Right atrium auricular region (tissue), 2 donors: ENCODE data around the gene TRIM7. TPM values are rescaled to one million over a fixed set of nuclear protein-coding genes. Genes with fewer than 3 reads are reported as not detected.

Experiments
- DNase-seq: peaks from one replicate; pipeline ENCODE4 v3.0.0-alpha.2; 2019; ENCODE audit warnings: low spot score
- H3K27ac ChIP-seq, 2 donors: fragments of 200-600 bp; sonication (generic); 1 replicate in 1 of 2; 2 replicates in 1 of 2; pipeline ENCODE4 v1.5.1; 2016 to 2019
- H3K27me3 ChIP-seq, 2 donors: fragments of 200-600 bp; sonication (generic); one replicate each; pipeline versions ENCODE4 v1.5.1 to v1.6.0; 2017 to 2019
- H3K36me3 ChIP-seq: fragments of 200-600 bp; sonication (generic); one replicate; pipeline ENCODE4 v1.5.1; 2016
- H3K4me1 ChIP-seq, 2 donors: fragments of 200-600 bp; sonication (generic); one replicate each; pipeline versions ENCODE4 v1.5.1 to v1.6.0; 2017 to 2019
- H3K4me3 ChIP-seq, 2 donors: fragments of 200-600 bp; sonication (generic); 1 replicate in 1 of 2; 2 replicates in 1 of 2; pipeline ENCODE4 v1.5.1; 2017 to 2019; ENCODE audit warnings: mild to moderate bottlenecking in 1 of 2, moderate library complexity in 1 of 2
- H3K9me3 ChIP-seq, 2 donors: fragments of 200-600 bp; sonication (generic); one replicate each; pipeline ENCODE4 v1.5.1; 2019
- total RNA-seq, 2 donors: library from RNA; depleted of rRNA; stranded (reverse); fragments of >200 nt; gene quantifications; one replicate each; pipeline ENCODE4 v1.1.0, GENCODE V29; 2016
- TF ChIP-seq, protein P1 (sequence below), 2 donors: fragments of 200-600 bp; sonication (generic); IDR thresholded peaks; one replicate each; pipeline ENCODE4 v1.5.1; 2019; ENCODE audit warnings: antibody characterized with exemption in 2 of 2

TRIM7 gene
- total RNA-seq, result 1 to 10 TPM; 4.1 to 7.7 TPM

DNA sequence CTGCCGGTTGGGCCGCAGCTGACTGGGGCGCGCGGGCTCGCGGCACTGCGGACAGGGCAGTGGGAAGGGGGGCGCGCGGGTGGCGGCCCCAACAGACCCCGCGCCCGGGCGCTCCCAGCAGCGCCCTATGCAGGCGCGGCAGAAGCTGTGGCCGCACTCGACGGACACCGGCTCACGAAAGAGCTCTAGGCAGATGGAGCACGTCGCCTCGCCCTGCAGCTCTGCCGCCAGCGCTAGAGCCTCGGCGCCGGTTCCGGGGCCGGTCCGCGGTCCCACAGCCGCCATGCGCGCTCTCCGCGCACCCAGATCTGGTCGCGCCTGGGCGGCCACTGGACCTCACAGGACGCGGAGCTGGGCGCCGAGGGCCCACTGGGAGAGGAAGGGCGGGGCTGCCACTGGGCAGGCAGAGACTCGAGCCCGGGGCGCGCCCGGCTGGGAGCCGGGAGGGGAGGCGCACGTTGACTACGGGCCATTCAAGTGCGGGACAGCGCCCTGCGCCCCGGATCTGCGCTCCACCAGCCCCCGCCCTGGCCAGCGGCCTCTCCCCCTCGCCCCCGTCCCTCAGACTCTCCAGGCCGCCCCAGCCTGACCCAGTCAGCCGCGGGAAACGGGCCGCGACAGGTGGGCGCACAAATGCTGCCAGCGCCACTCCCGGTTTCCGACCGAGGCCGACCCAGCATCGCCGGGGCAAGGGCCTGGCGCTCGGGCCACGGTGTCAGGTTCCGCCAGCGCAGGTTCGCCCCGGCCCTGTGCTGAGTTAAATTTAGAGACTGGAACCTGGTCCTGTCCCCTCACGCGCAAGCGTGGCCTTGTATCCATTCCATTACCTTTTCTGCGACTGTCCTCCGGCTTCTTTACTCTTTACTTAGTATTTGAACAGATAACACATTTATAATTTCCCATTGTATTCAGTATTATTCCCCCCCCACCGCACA is at the start of gene TRIM7:
Gene TRIM7 (minus strand): TSS at position 371 of the 935 bp plus-strand sequence. CDS start 86 bp downstream, at position 285.
- Histone ChIP-seq H3K4me3 (peak within 1 kb of the TSS; percentile 73 to 76), H3K36me3 (no peaks in the 10 kb centered on the region), H3K4me1 (peaks cover 0 to 28% of the 10 kb centered on the region in 2 donors), H3K27ac (peak within 1 kb of the TSS; percentile 87 to 88), H3K27me3 (no peaks in the 10 kb centered on the region), H3K9me3 (no peaks in the 10 kb centered on the region)
- TF ChIP-seq, protein P1, sequence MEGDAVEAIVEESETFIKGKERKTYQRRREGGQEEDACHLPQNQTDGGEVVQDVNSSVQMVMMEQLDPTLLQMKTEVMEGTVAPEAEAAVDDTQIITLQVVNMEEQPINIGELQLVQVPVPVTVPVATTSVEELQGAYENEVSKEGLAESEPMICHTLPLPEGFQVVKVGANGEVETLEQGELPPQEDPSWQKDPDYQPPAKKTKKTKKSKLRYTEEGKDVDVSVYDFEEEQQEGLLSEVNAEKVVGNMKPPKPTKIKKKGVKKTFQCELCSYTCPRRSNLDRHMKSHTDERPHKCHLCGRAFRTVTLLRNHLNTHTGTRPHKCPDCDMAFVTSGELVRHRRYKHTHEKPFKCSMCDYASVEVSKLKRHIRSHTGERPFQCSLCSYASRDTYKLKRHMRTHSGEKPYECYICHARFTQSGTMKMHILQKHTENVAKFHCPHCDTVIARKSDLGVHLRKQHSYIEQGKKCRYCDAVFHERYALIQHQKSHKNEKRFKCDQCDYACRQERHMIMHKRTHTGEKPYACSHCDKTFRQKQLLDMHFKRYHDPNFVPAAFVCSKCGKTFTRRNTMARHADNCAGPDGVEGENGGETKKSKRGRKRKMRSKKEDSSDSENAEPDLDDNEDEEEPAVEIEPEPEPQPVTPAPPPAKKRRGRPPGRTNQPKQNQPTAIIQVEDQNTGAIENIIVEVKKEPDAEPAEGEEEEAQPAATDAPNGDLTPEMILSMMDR (IDR thresholded peaks at IDR 0.05), result no peak
- no peak for DNase-seq

DNA sequence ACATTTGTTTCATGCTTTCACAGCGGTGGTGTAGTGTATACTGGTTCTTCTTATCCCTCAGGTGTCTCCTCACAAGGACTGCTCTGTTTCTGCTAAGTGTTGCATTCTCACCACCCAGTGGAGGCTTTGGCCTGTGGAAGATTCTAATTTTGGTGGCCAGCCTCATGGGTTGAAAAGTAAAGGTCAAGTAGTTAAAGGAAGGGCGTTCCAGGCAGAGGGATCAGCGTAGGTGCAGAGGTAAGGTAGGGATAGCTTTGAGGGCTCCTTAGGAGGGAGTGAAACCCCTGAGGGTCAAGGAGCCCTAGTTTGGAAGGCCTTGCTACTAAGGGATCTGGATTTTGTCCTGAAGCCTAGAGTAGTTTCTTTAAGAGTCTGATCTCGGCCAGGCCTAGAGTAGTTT is 43.3 kb upstream of the TRIM7 start:
- Histone ChIP-seq H3K9me3 (no peaks in the 10 kb centered on the region), H3K27me3 (no peaks in the 10 kb centered on the region), H3K4me3 (peak overlapping the region; percentile 73 to 82), H3K4me1 (peaks cover 0 to 71% of the 10 kb centered on the region in 2 donors), H3K27ac (peak overlapping the region; percentile 94 to 99), H3K36me3 (peaks cover 12% of the 10 kb centered on the region)
- TF ChIP-seq, protein P1 (IDR thresholded peaks at IDR 0.05), result no peak
- DNase-seq, result no peak

DNA sequence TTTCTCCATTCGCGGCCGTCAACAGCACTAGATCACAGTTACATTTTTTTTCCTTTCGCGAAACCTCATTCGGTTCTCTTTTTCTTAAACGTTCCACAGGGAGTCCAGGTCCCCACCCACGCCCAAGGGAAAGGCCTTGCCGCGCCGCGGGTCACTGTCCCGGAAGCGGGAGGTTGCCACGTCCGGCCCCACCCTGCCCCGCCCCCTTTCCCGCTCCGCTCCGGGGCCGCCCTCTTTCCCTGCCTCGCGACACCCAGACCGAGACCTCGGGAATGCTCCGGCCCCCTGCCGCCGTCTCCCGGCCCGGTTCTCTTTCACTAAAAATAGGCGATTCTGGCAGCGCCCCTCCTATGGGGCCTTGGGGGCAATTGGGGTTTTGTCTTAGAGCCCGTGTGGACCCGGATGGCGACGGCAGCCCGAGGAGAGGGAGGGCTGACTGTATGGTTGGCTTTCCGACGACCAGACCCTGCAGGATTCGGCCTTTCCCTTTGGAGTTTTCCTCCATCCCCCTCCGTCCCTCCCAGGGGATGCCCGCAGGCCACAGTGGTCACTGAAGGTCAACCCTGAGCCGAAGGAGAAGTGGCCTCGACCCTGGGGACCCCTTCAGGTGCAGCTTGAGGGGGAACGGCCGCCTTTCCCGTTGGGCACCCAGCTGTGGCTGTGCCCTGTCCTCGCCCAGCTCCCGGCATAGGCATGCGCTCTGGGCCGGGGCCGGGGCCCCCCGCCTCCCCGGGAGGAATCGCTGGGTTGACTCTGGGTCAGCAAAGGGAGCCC is 41.5 kb upstream of the TRIM7 start:
- TF ChIP-seq, protein P1 (IDR thresholded peaks at IDR 0.05), result no peak
- no peaks in the 10 kb centered on the region for H3K27me3 ChIP-seq
- H3K36me3 ChIP-seq, result peaks cover 9% of the 10 kb centered on the region
- DNase-seq, result peak; percentile 94
- H3K4me1 ChIP-seq, result peaks cover 0 to 73% of the 10 kb centered on the region in 2 donors
- H3K27ac ChIP-seq, result peak overlapping the region; percentile 94 to 99
- H3K4me3 ChIP-seq, result peak overlapping the region; percentile 73 to 82
- H3K9me3 ChIP-seq, result no peaks in the 10 kb centered on the region

DNA sequence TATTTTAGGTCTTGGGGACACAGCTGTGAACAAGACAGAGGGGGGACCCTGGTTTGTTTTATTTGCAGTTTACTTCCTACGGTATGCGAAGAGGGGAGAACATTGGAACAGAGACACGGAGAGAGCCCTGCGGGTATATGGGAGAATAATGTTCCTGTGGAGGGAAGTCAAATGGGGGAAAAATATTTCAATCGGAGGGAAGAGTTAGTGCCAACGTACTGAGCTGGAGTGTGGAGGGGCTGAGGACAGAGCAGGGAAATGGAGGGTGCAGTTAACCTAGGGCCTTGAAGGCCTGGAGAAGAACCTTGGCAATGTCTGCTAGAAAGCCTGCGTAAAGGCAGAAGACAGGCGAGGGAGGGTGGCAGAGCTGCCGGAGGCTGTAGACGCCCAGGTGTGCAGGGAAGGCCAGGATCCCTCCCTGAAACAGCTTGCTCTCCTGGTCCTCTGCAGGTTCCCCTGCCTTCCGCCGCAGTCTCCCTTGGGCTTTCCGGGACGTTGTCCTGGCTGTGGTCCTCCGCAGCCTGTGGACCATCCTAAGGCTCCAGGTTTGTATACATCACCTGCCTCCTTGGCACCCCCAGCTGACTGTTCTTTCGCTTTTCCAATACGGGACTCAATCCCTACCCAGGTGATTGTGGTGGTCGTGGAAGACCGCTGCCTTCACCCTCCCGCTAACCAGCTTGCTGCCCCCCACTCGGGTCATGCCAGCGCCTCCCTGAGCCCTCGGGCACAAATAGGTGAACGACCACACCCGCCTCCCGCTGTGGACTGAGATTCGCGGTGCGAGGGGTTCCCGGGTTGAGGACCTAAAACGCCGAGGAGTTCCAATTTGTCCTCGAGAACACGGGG is 40.7 kb upstream of the TRIM7 start:
- Histone ChIP-seq H3K9me3 (no peaks in the 10 kb centered on the region), H3K4me1 (peaks cover 0 to 75% of the 10 kb centered on the region in 2 donors), H3K27me3 (no peaks in the 10 kb centered on the region), H3K4me3 (peak overlapping the region; percentile 73 to 82), H3K36me3 (peaks cover 17% of the 10 kb centered on the region), H3K27ac (peak overlapping the region; percentile 94 to 99)
- TF ChIP-seq, protein P1 (IDR thresholded peaks at IDR 0.05), result no peak
- DNase-seq, result no peak
